DMS53 treated with DMSO at 0.1 percent for 48 hours (cell line): Measurements from ENCODE around the gene SFRP2.
A peak's percentile ranks its signal among the peaks of the same experiment; 100 is the strongest.

ENCODE experiments used
- DNase-seq: peaks from one replicate; lab custom pipeline; 2025; ENCODE audit not compliant: unreplicated experiment; lab: John Stamatoyannopoulos, UW

Gene SFRP2

DNA sequence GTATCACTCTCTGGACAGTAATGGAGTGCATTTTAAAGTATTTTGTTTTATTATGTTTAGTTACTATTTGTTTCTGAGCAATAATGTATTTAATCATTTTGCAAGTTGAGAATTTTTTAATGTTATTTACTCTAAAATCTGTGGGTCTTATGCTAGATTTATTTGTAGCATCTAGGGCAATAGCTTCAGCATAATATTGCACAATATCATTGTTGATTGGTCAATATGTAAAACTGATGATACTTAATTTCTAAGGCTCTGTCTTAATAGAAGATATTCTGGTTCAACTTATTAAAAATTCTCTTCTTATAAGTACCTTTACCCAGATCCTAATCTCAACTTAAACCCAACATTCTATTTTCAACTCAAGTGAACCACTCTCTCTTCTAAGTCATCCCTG is 11.5 kb downstream of the SFRP2 start:
- DNase-seq: no peak

DNA sequence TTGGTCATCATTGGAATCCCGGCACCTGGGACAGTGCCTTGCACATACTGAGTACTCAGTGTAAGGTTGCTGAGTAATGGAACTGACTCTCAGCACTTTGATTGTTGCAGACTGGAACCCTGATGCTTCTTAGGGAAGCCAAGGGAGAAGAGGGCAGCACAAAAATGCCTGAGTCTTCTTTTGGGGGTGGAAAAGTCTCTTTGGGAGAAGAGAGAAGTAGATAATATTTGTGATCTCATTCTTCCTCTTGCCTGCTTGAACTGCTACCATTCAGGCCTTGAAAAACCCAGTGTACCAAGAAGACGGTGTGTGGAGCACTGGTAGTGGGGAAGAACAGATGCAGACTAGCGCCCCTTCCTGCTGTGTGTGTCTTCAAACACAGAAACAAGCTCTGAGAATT is 12.3 kb downstream of the SFRP2 start:
- no peak for DNase-seq

DNA sequence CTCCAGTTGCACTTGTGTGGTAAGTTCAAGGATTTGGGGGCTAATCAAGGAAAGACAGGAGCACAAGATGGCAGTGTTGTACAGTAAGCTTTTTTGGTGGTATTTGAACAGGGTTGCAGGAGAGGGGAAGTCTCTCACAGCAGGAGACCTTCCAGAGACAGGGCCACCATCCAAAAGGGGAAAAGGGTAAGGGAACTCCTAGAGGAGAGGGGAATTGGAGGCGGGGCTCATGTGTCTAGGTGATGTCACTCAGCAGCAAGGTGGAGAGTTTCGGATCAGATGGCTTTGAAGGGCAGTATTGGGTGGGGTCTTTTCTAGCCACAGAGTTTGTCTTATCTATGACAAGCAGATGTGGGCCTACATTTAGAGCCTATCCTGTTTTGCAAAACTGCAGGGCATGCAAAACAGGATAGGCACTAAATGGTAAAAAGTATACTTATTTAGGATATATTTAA is 15.6 kb downstream of the SFRP2 start:
- DNase-seq: no peak

DNA sequence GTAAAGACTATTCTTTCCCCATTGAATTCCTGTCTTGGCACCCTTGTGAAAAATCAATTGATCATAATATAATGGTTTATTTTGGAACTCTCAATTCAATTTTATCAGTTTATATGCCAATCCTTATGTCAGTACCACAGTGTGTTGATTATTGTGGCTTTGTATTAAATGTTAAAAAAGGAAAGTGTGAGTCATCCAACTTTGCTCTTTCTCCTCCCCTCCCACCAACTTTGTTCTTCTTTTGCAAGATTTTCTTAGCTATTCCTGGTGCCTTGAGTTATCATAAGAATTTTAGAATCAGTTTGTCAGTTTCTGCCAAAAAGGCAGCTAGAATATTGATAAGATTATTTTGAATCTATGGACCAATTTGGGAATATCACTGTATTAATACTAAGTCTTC is 17.8 kb downstream of the SFRP2 start:
- no peak for DNase-seq

DNA sequence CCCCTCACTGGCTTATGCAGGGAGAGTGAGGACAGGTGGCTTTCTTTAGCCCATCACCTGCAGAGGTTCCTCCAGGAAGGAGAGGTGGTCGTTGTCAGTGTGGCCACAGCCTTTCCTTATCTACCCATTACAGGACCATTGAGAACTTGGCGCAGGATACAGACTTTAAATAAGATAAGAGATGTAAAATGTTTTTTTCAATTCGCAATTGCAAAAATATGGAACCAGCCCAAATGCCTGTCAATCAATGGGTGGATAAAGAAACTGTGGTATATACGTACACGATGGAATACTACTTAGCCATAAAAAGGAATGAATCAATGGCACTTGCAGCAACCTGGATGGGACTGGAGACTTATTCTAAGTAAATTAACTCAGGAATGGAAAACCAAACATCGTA is 22.1 kb downstream of the SFRP2 start:
- DNase-seq: no peak

DNA sequence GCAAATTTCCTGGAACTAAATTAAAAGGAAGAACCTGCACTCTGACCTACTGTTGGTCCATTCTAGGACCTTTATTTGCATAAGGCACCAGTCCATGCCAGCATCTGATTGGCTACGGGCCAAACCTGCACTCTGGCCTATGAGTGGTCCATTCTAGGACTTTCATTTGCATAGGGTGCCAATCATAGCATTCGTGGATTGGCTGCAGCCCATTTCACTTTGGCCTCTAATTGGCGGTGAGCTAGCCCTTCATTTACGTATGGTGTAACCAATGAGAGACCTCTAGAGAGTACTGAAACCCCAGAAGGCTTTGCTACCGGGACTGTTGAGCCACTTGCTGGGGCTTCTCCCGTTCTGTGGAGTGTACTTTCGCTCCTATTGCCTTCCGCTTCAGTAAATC is 23.0 kb downstream of the SFRP2 start:
- DNase-seq: no peak

DNA sequence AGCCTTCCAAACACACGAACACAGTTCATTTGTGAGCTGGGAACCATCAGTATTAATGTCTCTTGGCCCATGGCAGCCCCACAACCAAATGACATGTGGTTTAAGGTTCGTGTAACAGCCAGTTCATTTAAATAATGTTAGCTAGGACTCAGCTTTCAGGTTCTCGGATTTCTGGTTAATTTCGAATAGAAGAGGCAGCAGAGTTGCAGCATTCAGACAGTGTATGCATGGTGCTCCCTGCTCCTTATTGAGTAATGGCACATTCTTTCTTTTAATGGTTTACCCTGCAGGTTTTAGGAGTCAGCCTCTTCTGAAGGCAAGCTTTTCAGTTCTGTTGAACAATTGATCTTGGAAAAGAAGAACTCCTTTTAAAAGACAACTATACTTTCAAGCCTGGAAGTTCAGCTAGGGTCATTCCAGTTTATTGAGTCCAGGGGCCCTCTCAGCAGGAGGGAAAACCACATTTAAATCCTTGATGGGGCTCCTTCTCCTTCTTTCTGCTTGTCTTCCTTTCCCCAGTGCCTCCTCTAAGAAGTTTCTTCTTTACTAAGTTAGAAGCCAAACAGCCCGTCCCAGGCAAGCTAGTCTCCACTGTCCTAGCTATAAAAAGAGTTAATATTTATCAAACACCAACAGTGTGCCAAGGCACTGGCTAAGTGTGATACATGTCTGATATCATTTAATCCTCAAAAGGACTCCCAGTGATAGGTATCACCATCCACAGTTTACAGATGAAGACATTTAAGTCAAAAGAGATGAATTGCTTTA is 24.1 kb downstream of the SFRP2 start:
- DNase-seq: no peak

DNA sequence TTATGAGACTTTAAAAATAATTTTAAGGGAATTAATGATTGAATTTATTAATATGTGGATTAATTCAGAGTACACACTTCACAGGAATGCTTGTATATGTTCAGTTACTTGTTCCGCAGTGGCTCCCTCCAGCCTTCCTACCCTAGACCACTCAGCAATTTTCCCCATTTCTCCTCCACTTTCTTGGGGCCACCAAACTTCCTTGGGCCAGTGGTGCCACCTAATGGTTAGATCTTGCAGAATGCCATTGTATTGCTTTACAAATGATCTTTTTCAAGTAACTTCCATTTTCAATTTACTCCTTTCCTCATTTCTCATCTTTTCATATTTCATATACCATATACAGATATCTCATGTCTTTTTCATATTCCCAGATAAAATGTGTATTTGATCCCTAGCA is 25.5 kb downstream of the SFRP2 start:
- no peak for DNase-seq

DNA sequence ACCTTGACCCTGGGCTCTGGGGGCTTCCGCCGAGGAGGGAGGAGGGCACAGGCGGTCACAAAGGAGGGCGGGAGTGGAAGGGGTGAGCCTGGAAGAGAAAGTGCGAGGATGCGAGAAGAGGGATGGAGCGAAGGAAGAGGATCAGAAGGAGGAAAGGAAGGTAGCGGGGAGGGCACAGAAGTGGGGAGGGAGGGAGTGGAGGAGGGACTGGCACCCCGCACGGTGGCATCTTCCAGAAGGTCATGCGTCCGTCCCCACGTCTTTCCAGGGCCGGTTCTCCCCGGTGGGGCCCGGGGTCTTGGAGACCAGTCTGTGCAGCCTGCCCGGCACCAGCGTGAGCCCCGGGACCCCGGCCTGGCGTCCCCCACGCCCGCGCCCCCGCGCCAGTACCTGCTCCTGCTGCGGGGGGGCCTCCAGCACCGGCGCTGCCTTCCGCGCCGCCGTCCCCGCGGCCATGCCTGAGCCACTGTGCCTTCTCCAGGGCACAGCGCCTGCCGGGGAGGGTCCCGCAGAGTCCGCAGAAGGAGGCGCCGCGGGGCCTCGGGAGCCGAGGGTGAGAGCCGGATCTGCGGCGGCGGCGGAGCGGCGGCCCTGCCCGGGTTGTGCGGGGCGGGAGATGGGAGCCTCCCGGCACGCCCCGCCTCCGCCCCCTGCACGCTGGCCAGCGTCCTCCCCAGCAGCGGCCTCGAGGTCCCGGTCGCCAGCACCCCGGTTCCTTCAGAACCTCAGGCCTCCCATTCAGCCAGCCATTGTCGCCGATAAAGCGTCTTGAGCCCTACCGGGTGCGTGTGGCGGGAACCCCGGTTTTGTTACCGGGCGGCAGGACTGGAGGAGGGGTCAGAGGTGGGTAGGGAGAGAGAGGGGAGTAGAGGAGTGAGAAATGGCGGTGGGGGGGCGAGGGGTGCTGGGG is 29.2 kb downstream of the SFRP2 start, which contains the start of gene RNF175:
Gene RNF175, minus strand, starts transcription at position 618 of the 910 bp plus-strand sequence. Its CDS starts 162 bp downstream, at position 456.
- DNase-seq: no peak

DNA sequence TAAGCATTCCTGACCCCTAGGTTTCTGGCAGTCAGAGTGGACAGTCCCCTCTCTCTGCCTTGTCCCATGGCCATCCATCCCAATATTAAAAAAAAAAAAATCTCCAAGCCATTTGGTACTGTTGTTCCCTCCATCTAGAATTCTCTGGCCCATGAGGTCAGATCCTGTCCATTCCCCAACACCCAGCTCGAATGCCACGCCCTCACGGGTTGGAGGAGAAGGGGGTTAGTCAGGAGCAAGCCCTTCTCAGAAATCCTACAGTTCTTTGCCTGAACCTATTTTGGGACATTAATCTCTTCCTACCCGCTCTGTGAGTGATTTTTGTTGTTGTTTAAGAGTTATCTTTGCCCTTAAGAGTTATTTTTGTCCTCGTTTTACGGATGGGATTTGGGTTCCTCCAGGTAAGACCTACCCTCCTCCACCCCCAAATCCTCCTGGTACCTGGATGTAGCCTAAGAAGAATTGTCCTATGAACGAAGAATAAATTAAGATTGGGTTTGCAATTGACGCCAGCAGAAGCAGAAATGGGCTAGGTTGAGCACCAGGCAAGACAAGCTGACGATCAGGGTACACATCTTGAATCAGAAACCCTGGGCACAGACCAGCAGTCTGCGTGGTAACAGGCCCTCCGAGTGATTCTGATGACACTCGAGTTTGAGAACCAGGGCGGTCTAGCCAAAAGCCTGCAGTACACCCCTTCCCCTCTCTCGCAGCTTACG is 30.0 kb downstream of the SFRP2 start:
- no peak for DNase-seq

DNA sequence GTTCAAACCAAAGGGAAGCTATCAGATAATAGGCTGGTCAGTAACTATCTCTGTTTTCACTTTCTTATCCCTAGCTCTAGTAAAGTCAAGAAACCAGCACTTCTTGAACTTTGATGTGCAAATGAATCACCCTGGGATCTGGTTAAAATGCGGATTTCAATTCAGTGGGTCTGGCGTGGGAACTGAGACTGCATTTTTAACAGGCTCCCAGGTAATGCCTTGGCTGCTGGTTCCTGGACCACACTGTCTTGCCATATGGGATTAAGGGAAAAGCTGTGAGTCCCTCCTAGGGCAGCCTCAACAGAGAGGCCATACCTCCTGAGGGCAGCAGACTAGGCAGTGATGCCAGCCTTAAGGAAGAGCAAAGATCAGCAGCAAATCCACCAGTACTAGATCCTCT is 30.7 kb downstream of the SFRP2 start:
- DNase-seq: no peak

DNA sequence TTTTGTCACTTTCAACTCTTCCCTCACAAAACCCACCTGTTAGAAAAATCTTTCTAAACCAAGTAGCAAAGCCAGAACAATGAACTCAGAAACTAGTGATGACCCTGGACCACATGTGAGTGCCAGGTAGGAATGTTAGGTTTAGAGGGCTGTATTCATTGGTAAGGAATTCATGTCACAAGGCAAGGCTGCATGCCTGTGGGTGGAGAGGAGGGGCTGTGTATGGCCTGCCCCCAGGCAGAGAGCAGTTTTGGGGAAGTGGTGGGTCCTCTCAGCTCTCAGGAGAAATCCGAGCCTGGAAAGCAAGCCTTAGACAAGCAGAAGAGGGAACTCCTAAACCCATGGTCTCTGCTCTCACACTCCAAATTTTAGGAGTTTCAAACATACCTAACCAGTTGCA is 31.5 kb downstream of the SFRP2 start:
- no peak for DNase-seq

DNA sequence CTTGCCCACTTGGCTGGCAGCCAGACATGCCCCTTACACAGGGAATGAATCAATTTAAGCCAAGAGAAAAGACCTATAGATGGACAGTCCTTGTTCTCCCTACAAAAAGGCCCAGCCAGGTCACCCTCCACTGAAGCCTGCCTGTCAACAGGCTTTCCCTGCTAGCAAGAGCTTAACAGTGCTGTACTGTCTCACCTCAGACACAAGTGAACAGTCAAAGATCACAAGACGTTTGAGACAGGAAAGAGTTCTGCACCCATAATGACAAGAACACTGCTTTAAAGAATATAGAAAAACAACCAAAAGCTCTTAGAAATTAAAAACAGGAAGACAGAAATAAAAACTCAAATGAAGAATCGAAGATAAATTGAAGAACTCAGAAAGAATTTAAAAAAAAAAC is 33.7 kb downstream of the SFRP2 start:
- no peak for DNase-seq

DNA sequence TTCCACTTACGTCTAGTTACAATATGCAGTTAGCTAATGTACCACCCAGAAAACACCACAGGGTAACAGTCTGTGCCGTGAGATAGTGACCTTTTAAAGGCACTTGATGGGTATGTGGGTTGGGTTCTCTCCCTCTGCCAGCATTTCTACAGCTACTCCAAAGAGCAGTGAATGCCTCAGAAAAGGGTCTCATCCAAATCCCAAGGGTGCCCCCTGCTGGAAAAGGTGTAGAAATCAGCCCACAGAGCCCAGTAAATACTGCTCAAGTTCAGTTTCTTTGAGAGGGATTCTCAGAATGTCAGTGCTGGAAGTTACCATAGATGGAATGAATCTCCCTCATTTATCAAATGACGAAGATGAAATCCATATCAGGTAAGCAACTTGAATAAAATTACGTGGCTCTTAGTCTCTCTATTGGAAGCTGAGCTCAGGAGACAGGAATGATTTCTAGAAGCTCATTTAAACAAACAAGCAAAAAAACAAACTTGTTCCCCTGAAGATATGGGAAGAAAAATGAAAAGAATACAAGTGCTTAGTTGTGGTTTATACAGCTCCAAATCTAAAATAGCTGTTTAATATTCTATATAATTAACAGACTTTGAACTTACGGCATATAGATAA is 38.6 kb downstream of the SFRP2 start:
- peak; percentile 54 for DNase-seq

DNA sequence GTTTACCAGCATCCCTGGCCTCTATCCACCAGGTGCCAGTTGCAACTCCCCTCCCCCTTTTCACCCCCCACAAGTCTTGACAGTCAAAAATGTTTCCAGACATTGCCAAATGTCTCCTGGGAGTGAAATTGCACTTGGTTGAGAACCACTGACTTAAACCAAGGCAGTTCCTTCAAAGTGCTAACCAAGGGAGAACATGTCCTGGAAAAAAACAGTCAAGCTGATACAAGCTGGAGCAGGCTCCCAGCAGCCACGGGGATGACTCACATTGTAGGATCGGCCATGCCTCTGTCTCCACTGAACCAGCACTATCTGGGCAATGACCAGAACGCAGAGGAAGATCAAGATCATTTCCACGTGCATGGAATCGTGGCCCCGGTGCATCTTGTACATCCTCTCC is 40.5 kb downstream of the SFRP2 start:
- no peak for DNase-seq

DNA sequence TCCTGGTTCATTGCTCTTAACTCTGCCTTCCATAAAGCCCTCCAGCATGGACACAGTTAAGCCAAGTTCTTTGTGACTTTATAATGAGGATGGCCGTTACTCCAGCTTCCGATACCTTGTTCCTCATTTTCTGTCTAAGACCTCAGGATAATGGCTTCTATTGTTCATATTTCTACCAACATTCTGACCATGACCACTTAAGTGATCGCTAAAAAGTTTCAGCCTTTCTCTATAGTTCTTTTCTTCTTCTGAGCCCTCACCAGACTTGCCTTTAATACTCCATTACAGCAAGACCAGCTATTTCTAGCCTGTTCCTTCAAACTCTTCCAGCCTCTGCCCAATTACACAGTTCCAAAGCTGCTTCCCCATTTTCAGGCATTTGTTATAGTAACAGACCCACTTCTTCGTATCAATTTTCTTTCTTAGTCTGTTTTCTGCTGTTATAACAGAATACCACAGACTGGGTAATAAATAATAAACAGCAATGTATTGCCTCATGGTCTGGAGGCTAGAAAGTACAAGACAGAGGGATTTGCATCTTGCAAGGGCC is 41.4 kb downstream of the SFRP2 start:
- DNase-seq: no peak

DNA sequence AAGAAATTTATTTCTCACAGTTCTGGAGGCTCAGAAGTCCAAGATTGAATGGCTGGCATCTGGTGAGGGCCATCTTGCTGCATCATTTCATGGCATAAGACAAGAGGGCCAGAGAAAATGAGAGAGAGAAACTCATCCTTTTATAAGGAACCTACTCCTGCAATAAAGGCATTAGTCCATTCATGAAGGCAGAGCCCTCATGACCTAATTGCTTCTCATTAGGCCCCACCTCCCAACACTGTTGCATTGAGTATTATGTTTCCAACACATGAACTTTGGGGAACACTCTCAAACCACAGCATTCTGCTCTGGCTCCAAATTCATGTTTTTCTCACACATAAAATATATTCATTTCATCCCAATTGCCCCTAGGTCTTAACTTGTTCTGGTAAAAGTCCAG is 43.2 kb downstream of the SFRP2 start:
- DNase-seq: no peak

DNA sequence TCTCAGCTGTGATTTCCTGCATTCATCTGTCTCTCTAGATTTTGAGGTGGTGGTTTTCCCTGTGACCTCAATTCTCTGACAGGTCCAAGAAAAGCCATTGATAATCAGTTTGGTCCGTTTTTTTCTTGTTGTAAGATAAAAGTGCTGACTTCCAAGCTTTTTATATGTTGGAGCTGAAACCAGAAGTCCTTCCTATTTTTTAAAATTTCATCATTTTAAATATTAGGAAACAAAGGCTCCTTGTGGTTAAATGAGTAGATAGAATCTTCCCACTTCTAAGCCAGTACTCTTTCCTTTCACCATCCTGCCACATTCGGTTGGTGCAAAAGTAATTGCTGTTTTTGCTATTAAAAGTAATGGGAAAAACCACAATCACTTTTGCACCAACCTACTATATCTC is 47.3 kb downstream of the SFRP2 start:
- no peak for DNase-seq

DNA sequence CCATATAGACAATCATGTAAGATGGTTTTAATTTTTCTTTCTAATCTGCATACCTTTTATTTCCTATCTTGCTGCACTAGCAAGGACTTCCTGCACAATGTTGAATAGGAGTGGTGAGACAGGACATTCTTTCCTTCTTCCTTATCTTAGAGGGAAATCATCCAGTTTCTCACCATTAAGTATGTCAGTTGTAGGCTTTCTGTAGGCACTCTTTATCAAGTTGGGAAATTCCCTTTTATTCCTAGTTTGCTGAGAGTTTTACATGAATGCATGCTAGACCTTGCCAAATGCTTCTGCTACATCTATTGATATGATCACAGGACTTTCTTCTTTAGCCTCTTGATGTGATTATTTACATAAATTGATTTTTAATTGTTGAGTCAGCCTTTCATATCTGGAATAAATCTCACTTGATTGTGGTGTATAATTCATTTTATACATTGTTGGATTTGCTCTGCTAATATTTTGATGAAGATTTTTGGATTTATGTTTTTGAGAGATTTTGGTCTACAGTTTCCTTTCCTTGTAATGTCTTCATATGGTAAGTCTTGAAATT is 52.9 kb downstream of the SFRP2 start:
- DNase-seq: no peak

DNA sequence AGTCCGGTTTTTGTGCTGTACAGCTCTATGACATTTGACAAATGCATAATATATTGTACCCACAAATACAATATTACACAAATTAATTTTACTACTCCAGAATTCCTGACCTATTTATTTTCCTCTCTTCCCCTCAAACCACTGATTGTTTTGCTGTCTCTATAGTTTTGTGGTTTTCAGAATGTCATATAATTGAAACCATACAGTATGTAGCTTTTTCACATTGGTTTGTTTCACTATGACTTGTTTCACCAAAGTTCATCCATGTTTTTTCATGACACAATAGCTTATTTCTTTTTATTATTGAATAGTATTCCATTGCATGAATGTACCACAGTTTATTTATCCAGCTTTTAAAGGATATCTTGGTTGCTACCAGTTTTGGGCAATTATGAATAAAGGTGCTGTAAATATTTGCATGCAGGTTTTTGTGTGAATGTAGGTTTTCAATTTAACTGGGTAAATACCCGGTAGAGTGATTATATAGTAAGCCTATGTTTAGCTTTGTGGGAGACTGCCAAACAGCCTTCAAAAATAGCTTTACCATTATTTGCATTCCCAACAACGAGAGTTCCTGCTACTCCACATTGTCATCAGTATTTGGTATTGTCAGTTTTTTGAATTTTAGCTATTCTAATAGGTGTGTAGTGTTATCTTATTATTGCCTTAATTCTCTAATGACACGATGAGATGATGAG is 55.0 kb downstream of the SFRP2 start:
- DNase-seq: no peak
